Measurements from ENCODE around the gene FXYD6. TPM values are rescaled to one million over a fixed set of nuclear protein-coding genes. Genes with fewer than 3 reads are reported as not detected.
A peak's percentile ranks its signal among the peaks of the same experiment; 100 is the strongest.

FXYD6 gene
- total RNA-seq, 1 donor from 2014 or later: 10.4 TPM

GRCh38 chr11:117796872-117797529 lies 79.5 kb downstream of the FXYD6 start, which contains the start of gene DSCAML1:
DSCAML1 (minus strand) TSS chr11:117797216; CDS start chr11:117797079, 137 bp downstream.
- no peak for DNase-seq (ENCODE audit: low spot score)
- peak; percentile 58 for ATAC-seq

- DNase-seq (ENCODE audit: low spot score) (no peak), ATAC-seq (no peak)
Observed at GRCh38 chr11:117796456-117796871, 80.0 kb downstream of the FXYD6 start.

GRCh38 chr11:117795638-117796455 lies 80.6 kb downstream of the FXYD6 start:
- no peak for ATAC-seq
- DNase-seq (ENCODE audit: low spot score): no peak

DNA sequence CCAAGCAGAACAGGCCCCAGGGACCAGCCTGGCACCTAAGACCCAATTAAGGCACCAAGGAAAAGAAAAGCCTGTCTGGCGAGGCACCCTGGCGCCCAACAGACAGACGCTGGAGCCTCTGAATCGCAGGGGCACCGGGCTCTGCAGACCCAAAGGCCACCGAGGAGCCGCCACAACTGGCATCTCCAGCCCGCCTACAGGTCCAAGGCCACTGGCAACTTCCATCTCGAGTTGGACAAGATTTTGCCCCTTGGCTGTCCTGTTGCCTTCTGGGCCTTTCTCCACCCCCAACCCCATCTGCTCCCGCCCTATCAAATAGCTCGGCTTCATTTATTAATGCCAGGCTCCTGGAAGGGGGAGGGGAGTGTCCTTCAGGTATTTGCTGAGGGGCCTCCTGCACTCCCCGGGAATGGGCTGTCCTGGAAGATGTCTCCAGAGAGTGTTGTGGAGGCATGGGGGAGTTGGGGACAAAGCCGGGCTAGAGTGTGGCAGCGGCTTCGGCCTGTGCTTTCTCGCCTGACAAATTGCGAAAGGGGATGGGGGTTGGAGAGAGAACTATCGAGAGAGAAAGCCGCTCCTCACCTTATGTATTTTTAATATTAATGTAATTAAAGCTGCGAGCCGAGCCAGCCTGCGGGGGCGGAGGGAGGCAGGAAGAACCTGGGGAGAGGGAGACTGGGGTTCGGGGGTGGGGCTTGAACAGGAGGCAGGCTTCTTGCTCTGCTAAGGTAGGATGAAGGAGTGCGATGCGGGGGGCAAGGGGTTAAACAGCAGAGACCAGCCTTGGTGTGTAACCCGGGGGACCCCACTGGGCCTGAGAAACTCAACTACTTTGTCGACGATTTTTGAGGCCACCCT lies 81.5 kb downstream of the FXYD6 start:
- no peak for DNase-seq (ENCODE audit: low spot score)
- ATAC-seq: no peak

DNA sequence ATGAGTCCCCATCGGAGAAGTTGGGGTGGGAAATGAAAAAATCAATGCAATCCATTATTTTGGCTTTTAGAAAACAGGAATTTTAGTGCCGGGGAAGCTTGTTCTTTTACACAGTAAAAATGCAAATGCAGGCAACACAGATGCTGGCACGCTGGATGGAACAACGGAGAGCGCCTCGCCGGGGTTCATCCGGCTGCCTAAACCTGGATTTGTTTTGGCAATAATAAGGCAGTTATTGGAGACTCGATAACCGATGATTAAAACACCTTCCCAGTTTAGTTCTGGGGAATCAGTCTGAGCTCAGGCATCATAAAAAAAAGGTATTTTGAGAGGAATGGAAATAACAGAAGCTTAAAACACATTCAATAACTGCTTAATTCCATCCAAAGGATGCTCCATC lies 82.3 kb downstream of the FXYD6 start:
- DNase-seq (ENCODE audit: low spot score): no peak
- ATAC-seq: no peak

- ATAC-seq (no peak), DNase-seq (ENCODE audit: low spot score) (no peak)
Observed at GRCh38 chr11:117793583-117793982, 82.9 kb downstream of the FXYD6 start.

GRCh38 chr11:117792992-117793391 lies 83.5 kb downstream of the FXYD6 start:
- ATAC-seq (no peak), DNase-seq (ENCODE audit: low spot score) (no peak)

DNA sequence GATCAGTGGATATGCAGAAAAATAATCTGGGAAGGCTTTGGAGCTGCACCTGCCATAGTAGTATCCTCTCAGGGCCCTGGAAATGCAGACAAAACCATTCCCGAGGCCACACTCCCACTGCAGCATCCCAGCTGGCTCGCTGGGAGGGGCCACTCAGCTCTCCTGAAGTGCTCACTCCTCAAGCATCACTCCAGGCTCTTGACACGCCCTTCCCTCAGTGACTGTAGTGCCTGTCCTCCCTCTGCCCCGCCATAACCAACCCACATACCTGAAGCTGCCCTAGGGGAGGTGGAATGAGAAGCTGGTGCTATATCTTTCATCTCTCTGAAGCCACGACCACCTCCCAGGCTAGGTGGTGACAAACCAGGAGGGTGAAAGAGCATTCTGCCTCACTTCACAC lies 84.2 kb downstream of the FXYD6 start:
- no peak for ATAC-seq
- no peak for DNase-seq (ENCODE audit: low spot score)

- DNase-seq (ENCODE audit: low spot score) (no peak), ATAC-seq (no peak)
Observed at GRCh38 chr11:117790279-117790678, 86.2 kb downstream of the FXYD6 start.

DNA sequence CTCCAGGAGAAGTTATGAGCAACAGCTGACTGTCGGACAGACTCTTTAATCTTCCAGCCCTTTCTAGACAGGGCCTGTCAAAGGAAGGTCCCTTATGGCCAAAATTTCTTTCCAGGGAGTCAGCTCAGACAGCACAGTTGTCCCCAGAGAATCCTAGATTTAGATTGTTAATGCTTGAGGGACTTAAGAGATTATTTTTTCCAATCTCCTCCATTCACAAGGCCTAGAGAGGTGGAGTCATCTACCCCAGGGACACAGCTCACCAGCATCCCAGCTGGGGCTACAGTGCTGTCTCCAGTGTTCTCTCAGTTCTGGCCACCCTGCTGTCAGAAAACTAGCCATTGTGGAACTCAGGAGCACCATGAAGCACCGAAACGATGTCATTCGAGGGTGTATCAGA lies 87.2 kb downstream of the FXYD6 start:
- DNase-seq (ENCODE audit: low spot score): no peak
- no peak for ATAC-seq

Other genes starting within 250 kb of the FXYD6 start
- 1.4 TPM for gene DSCAML1, start 79.4 kb downstream of the FXYD6 start, total RNA-seq
- 13.6 TPM for gene FXYD2, start 51.9 kb downstream of the FXYD6 start, total RNA-seq
- 0.15 TPM for gene TMPRSS13, start 52.7 kb upstream of the FXYD6 start, total RNA-seq
- 7.8 TPM for gene IL10RA, start 109.7 kb upstream of the FXYD6 start, total RNA-seq
- gene TMPRSS4, start 200.4 kb upstream of the FXYD6 start, total RNA-seq: not detected
- gene SMIM35, start 210.3 kb upstream of the FXYD6 start, total RNA-seq: 0.08 TPM

Data from left lobe of liver (tissue), 2 donors.